ENCODE data around the gene HCRTR1.

The HCRTR1 gene

DNA sequence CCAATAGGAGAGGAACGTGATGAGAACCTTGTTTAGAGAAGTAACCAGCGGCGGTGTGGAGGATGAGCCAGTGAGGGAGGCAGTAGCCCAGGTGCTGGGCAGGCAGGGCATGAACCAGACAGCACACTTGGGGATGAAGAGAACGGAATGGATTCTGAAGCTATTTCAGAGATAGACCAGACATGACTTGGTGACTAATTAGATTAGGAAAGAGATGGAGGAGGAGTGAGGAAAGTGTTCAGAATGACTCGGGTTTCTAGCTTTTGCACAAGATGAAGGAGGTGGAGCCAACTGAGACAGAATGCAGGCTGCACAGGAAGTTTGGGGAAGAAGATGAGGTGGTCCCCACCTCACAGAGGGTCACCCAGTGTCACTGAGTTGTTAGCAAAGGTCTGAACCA lies 22.1 kb downstream of the HCRTR1 start:
- Histone ChIP-seq H3K4me3 (ENCODE audit: low read depth, low read length) (no peak overlapping the region), H3K4me1 (peaks cover 7% of the 10 kb centered on the region), H3K9ac (no peak overlapping the region), H2AFZ (no peak overlapping the region), H3K79me2 (peaks cover 33% of the 10 kb centered on the region), H3K9me3 (ENCODE audit: control insufficient read depth, low read length) (no peaks in the 10 kb centered on the region), H3K36me3 (ENCODE audit: control insufficient read depth, insufficient read depth, low read length) (no peaks in the 10 kb centered on the region), H3K27me3 (ENCODE audit: control insufficient read depth, insufficient read depth, low read length) (no peaks in the 10 kb centered on the region), H3K4me2 (ENCODE audit: low read length) (no peak overlapping the region), H3K27ac (no peak overlapping the region)
- TF ChIP-seq, protein P1, sequence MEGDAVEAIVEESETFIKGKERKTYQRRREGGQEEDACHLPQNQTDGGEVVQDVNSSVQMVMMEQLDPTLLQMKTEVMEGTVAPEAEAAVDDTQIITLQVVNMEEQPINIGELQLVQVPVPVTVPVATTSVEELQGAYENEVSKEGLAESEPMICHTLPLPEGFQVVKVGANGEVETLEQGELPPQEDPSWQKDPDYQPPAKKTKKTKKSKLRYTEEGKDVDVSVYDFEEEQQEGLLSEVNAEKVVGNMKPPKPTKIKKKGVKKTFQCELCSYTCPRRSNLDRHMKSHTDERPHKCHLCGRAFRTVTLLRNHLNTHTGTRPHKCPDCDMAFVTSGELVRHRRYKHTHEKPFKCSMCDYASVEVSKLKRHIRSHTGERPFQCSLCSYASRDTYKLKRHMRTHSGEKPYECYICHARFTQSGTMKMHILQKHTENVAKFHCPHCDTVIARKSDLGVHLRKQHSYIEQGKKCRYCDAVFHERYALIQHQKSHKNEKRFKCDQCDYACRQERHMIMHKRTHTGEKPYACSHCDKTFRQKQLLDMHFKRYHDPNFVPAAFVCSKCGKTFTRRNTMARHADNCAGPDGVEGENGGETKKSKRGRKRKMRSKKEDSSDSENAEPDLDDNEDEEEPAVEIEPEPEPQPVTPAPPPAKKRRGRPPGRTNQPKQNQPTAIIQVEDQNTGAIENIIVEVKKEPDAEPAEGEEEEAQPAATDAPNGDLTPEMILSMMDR (IDR thresholded peaks at IDR 0.05) = no peak

DNA sequence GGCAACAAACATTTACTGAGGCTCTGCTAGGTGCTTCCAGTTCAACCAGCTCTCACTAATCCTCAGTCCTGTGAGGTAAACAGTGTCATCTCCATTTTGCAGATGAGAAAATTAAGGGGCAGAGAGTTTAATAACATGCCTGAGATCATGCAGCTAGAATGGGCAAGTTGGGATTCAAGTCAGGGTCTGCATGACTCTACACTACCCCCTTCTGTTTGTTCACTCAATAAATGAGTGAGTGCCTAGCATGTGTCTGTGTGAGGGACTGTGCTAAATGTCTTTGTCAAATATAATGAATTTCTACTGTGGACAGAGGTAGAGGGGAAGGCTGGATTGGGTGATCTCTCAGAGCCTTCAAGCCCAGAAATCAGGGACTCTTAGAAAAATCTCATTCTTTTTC lies 22.7 kb downstream of the HCRTR1 start:
- no peaks in the 10 kb centered on the region for H3K9me3 ChIP-seq (ENCODE audit: control insufficient read depth, low read length)
- peaks cover 7% of the 10 kb centered on the region for H3K4me1 ChIP-seq
- no peaks in the 10 kb centered on the region for H3K36me3 ChIP-seq (ENCODE audit: control insufficient read depth, insufficient read depth, low read length)
- H3K79me2 ChIP-seq = peaks cover 33% of the 10 kb centered on the region
- H3K4me2 ChIP-seq (ENCODE audit: low read length) = no peak overlapping the region
- no peak overlapping the region for H3K9ac ChIP-seq
- no peak overlapping the region for H3K4me3 ChIP-seq (ENCODE audit: low read depth, low read length)
- H3K27ac ChIP-seq = no peak overlapping the region
- H2AFZ ChIP-seq = no peak overlapping the region
- no peaks in the 10 kb centered on the region for H3K27me3 ChIP-seq (ENCODE audit: control insufficient read depth, insufficient read depth, low read length)
- TF ChIP-seq, protein P1 (IDR thresholded peaks at IDR 0.05) = no peak

DNA sequence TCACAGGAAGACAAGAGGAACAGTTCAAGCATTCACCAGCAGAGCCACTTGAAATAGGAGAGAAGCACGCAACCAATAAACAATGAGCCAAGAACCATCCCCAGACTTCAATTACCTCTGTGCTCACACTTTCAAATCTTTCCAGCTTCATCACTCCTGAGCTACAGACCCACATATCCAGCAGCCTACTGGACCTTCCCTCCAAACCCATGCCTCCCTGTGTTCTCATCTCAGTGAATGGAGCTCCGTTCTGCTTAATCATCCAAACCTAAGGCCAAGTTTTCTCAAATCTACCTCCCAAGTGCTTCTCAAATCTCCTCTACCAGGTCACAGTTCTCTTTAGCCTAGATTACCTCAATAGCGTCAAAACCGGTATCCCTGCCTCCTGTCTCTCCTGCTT lies 23.5 kb downstream of the HCRTR1 start:
- peaks cover 33% of the 10 kb centered on the region for H3K79me2 ChIP-seq
- H3K27me3 ChIP-seq (ENCODE audit: control insufficient read depth, insufficient read depth, low read length) = no peaks in the 10 kb centered on the region
- H3K27ac ChIP-seq = no peak overlapping the region
- H3K36me3 ChIP-seq (ENCODE audit: control insufficient read depth, insufficient read depth, low read length) = no peaks in the 10 kb centered on the region
- H3K4me1 ChIP-seq = peaks cover 7% of the 10 kb centered on the region
- no peak overlapping the region for H2AFZ ChIP-seq
- H3K9me3 ChIP-seq (ENCODE audit: control insufficient read depth, low read length) = no peaks in the 10 kb centered on the region
- no peak overlapping the region for H3K4me3 ChIP-seq (ENCODE audit: low read depth, low read length)
- H3K9ac ChIP-seq = no peak overlapping the region
- TF ChIP-seq, protein P1 (IDR thresholded peaks at IDR 0.05) = no peak
- H3K4me2 ChIP-seq (ENCODE audit: low read length) = no peak overlapping the region

DNA sequence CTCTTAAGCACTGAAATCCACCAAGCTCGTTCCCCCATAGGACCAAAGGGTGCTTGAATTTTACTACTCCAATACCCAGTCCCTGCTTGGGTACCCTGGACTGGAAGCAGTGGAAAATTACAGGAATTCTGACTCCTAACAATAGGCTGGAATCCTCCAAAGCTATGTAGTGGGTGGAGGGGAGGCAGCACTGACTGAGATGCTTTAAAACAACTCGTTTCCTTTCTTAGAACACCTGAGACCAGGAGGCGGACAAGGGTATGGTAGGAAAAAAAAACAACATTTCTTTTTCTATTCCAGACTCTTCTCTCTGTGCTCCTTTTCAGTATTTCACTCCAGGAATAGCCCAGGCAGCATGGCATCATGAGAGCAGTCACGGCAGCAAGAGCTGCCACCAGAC lies 24.9 kb downstream of the HCRTR1 start:
- no peak overlapping the region for H3K4me2 ChIP-seq (ENCODE audit: low read length)
- no peak overlapping the region for H3K9ac ChIP-seq
- TF ChIP-seq, protein P1 (IDR thresholded peaks at IDR 0.05) = no peak
- no peak overlapping the region for H3K27ac ChIP-seq
- peaks cover 33% of the 10 kb centered on the region for H3K79me2 ChIP-seq
- no peak overlapping the region for H3K4me3 ChIP-seq (ENCODE audit: low read depth, low read length)
- H3K4me1 ChIP-seq = peaks cover 7% of the 10 kb centered on the region
- no peak overlapping the region for H2AFZ ChIP-seq
- no peaks in the 10 kb centered on the region for H3K9me3 ChIP-seq (ENCODE audit: control insufficient read depth, low read length)
- H3K36me3 ChIP-seq (ENCODE audit: control insufficient read depth, insufficient read depth, low read length) = no peaks in the 10 kb centered on the region
- no peaks in the 10 kb centered on the region for H3K27me3 ChIP-seq (ENCODE audit: control insufficient read depth, insufficient read depth, low read length)

DNA sequence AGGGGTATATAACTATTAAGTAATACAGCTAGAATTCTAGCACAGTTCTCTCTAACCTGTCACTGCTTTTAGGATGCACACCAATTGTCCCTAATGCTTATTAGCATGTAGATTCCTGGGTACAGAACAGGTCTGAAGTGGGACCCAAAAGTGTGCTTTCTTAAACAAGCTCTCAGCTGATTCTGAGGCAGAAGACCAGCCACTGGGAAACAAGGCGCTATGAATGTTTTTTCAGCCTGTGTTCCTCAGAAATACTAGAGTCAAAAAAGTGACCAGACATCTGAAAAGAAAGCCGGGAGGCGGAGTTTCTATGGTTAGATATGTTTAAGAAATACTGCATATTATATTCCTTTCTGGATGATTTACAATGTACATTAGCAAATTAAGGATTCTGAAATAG lies 25.4 kb downstream of the HCRTR1 start:
- no peaks in the 10 kb centered on the region for H3K27me3 ChIP-seq (ENCODE audit: control insufficient read depth, insufficient read depth, low read length)
- H3K4me2 ChIP-seq (ENCODE audit: low read length) = no peak overlapping the region
- H3K36me3 ChIP-seq (ENCODE audit: control insufficient read depth, insufficient read depth, low read length) = no peaks in the 10 kb centered on the region
- H3K27ac ChIP-seq = no peak overlapping the region
- peaks cover 33% of the 10 kb centered on the region for H3K79me2 ChIP-seq
- no peak overlapping the region for H3K9ac ChIP-seq
- H3K4me3 ChIP-seq (ENCODE audit: low read depth, low read length) = no peak overlapping the region
- H3K4me1 ChIP-seq = peaks cover 7% of the 10 kb centered on the region
- H3K9me3 ChIP-seq (ENCODE audit: control insufficient read depth, low read length) = no peaks in the 10 kb centered on the region
- TF ChIP-seq, protein P1 (IDR thresholded peaks at IDR 0.05) = no peak
- H2AFZ ChIP-seq = no peak overlapping the region

Data from parathyroid adenoma (tissue), 2 donors.